Measurements from ENCODE around the gene SIPA1L3.

SIPA1L3 gene

GRCh38 chr19:38120471-38121025 is 213.5 kb downstream of the SIPA1L3 start:
- H3K4me3 ChIP-seq (ENCODE audit: low read length), result no peak overlapping the region
- H3K9me2 ChIP-seq (replicated peaks; ENCODE audit: insufficient read depth, low read length), result no peaks in the 10 kb centered on the region
- H3K9ac ChIP-seq (ENCODE audit: low read length), result no peak overlapping the region
- DNase-seq, result no peak
- TF ChIP-seq CTCF (IDR thresholded peaks at IDR 0.05; ENCODE audit: low read length) (no peak), EZH2phosphoT487 (IDR thresholded peaks at IDR 0.05; ENCODE audit: low read length) (no peak), EZH2 (optimal IDR thresholded peaks at IDR 0.05; ENCODE audit: low read depth, low read length) (no peak)
- no peak overlapping the region for H3K4me2 ChIP-seq (ENCODE audit: low read depth, low read length)
- H3K36me3 ChIP-seq (replicated peaks; ENCODE audit: insufficient read depth, low read length), result no peaks in the 10 kb centered on the region
- H3K4me1 ChIP-seq (ENCODE audit: low read length), result no peaks in the 10 kb centered on the region
- H3K27me3 ChIP-seq (replicated peaks; ENCODE audit: insufficient read depth, low read length), result no peaks in the 10 kb centered on the region
- no peak overlapping the region for H3K27ac ChIP-seq (ENCODE audit: low read length)
- no peak overlapping the region for H2AFZ ChIP-seq (ENCODE audit: low read length)
- H4K20me1 ChIP-seq (ENCODE audit: insufficient read depth, low read length), result no peaks in the 10 kb centered on the region
- no peaks in the 10 kb centered on the region for H3F3A ChIP-seq (ENCODE audit: insufficient read depth, low read length)
- no peaks in the 10 kb centered on the region for H3K79me2 ChIP-seq (ENCODE audit: low read length)
- H3K9me3 ChIP-seq (replicated peaks; ENCODE audit: insufficient read depth, low read length), result no peaks in the 10 kb centered on the region

DNA sequence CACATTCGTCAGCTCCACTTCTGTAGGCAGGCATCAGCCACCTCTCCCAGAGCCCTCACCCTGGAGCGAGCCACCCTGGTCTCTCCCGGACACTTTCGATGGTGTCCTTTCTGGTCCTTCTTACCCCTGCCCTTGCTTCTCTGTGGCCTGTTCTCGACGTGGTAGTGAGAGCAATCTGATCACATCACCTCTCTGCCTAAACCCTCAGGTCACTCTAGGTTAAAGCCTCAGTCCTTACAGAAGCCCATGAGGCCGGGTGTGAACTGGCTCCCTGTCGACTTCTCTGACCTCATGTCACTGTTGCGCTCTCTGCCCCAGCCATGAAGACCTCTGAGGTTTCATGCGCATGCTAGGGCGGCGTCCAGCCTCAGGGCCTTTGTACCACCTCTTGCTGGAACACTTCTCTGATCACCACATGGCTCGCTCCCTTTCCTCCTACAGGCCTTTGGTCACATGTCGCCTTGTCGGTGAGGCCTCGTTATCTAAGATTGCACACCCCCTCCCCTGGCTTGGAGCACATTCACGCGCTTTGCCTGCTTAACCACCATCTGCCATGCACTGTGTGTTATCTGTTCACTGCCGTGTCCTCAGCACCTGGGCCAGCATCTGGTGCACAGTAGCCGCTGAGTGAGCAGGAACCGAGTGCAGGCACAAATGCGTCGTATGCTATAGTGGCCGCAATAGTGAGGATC is 215.5 kb downstream of the SIPA1L3 start:
- no peak overlapping the region for H3K27ac ChIP-seq (ENCODE audit: low read length)
- H3K4me3 ChIP-seq (ENCODE audit: low read length), result no peak overlapping the region
- H3K4me2 ChIP-seq (ENCODE audit: low read depth, low read length), result no peak overlapping the region
- H3K4me1 ChIP-seq (ENCODE audit: low read length), result no peaks in the 10 kb centered on the region
- no peaks in the 10 kb centered on the region for H3K9me3 ChIP-seq (replicated peaks; ENCODE audit: insufficient read depth, low read length)
- no peak overlapping the region for H2AFZ ChIP-seq (ENCODE audit: low read length)
- no peaks in the 10 kb centered on the region for H4K20me1 ChIP-seq (ENCODE audit: insufficient read depth, low read length)
- no peak for TF ChIP-seq CTCF (IDR thresholded peaks at IDR 0.05; ENCODE audit: low read length)
- no peak for TF ChIP-seq EZH2phosphoT487 (IDR thresholded peaks at IDR 0.05; ENCODE audit: low read length)
- no peak for TF ChIP-seq EZH2 (optimal IDR thresholded peaks at IDR 0.05; ENCODE audit: low read depth, low read length)
- H3K79me2 ChIP-seq (ENCODE audit: low read length), result no peaks in the 10 kb centered on the region
- no peaks in the 10 kb centered on the region for H3F3A ChIP-seq (ENCODE audit: insufficient read depth, low read length)
- no peak for DNase-seq
- no peak overlapping the region for H3K9ac ChIP-seq (ENCODE audit: low read length)
- H3K36me3 ChIP-seq (replicated peaks; ENCODE audit: insufficient read depth, low read length), result no peaks in the 10 kb centered on the region
- no peaks in the 10 kb centered on the region for H3K9me2 ChIP-seq (replicated peaks; ENCODE audit: insufficient read depth, low read length)
- no peaks in the 10 kb centered on the region for H3K27me3 ChIP-seq (replicated peaks; ENCODE audit: insufficient read depth, low read length)

GRCh38 chr19:38125238-38125637 is 218.2 kb downstream of the SIPA1L3 start:
- Histone ChIP-seq H3K9me2 (replicated peaks; ENCODE audit: insufficient read depth, low read length) (no peaks in the 10 kb centered on the region), H3K9me3 (replicated peaks; ENCODE audit: insufficient read depth, low read length) (no peaks in the 10 kb centered on the region)
- TF ChIP-seq EZH2phosphoT487 (IDR thresholded peaks at IDR 0.05; ENCODE audit: low read length), result no peak
- TF ChIP-seq EZH2 (optimal IDR thresholded peaks at IDR 0.05; ENCODE audit: low read depth, low read length), result no peak
- TF ChIP-seq CTCF (IDR thresholded peaks at IDR 0.05; ENCODE audit: low read length), result no peak

More at GRCh38 chr19:38125238-38125637, 218.2 kb downstream of the SIPA1L3 start:
- Histone ChIP-seq H3K27me3 (replicated peaks; ENCODE audit: insufficient read depth, low read length) (no peaks in the 10 kb centered on the region), H3K4me1 (ENCODE audit: low read length) (no peaks in the 10 kb centered on the region), H2AFZ (ENCODE audit: low read length) (no peak overlapping the region), H3K36me3 (replicated peaks; ENCODE audit: insufficient read depth, low read length) (no peaks in the 10 kb centered on the region), H3K27ac (ENCODE audit: low read length) (no peak overlapping the region), H3F3A (ENCODE audit: insufficient read depth, low read length) (no peaks in the 10 kb centered on the region), H3K9ac (ENCODE audit: low read length) (no peak overlapping the region), H4K20me1 (ENCODE audit: insufficient read depth, low read length) (no peaks in the 10 kb centered on the region), H3K79me2 (ENCODE audit: low read length) (no peaks in the 10 kb centered on the region), H3K4me2 (ENCODE audit: low read depth, low read length) (no peak overlapping the region), H3K4me3 (ENCODE audit: low read length) (no peak overlapping the region)
- no peak for DNase-seq
